Sigmoid colon (tissue), 4 donors: ENCODE measurements around the gene CCDC178.
"Not testable (repeated sequence)": the region's sequence is repeated elsewhere in the genome, so short reads cannot be mapped to it uniquely, and the experiment has no call there.

Experiments used
- CTCF ChIP-seq, 4 experiments: fragments of 450-650 bp in 3 of 4; fragments of 200-600 bp in 1 of 4; IDR thresholded peaks; one replicate each; pipeline ENCODE4 v1.5.1; 2016 to 2019; ENCODE audit warnings: antibody characterized with exemption in 4 of 4, mild to moderate bottlenecking in 3 of 4, moderate library complexity in 2 of 4
- POLR2A ChIP-seq, 2 donors: fragments of 450-650 bp; IDR thresholded peaks; one replicate each; pipeline ENCODE4 v1.6.1; 2016; ENCODE audit warnings: antibody characterized with exemption in 2 of 2, mild to moderate bottlenecking in 2 of 2, moderate library complexity in 2 of 2
- POLR2AphosphoS5 ChIP-seq, 4 donors: sonication (generic); formaldehyde crosslinking; IDR thresholded peaks; one replicate each; pipeline ENCODE4 v1.6.1; 2017; ENCODE audit warnings: antibody characterized with exemption in 4 of 4

DNA sequence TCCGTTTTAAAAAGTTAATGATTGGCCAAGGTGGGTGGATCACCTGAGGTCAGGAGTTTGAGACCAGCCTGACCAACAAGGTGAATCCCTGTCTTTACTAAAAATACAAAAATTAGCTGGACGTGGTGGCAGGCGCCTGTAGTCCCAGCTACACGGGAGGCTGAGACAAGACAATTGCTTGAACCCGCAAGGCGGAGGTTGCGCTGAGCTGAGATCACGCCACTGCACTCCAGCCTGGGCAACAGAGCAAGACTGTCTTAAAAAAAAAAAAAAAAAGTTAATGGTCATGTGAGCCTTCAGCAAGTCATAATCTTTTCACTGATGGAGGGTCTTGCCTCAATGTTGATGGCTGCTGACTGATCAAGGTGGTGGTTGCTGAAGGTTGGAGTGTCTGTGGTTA lies 41.6 kb downstream of the CCDC178 start:
- not testable (repeated sequence) for TF ChIP-seq CTCF, POLR2AphosphoS5, POLR2A (IDR thresholded peaks at IDR 0.05)
